Thymus (tissue), 11 donors: ENCODE results near the gene ANXA5. TPM values are rescaled to one million over a fixed set of nuclear protein-coding genes. Genes with fewer than 3 reads are reported as not detected.
"Not testable (repeated sequence)": the region's sequence is repeated elsewhere in the genome, so short reads cannot be mapped to it uniquely, and the experiment has no call there.

Source experiments
- DNase-seq, 9 donors: peaks; one replicate each; pipeline ENCODE4 v3.0.0-alpha.2; 2013; ENCODE audit warnings: low spot score in 9 of 9, low read depth in 6 of 9, missing footprints in 1 of 9
- H3K27ac ChIP-seq, 2 donors: one replicate each; pipeline ENCODE4 v1.5.1; 2013; ENCODE audit warnings: control low read depth in 1 of 2, low read depth in 1 of 2, low read length in 1 of 2, mild to moderate bottlenecking in 1 of 2, moderate library complexity in 1 of 2
- H3K27me3 ChIP-seq, 2 donors: one replicate each; pipeline ENCODE4 v1.5.1; 2013; ENCODE audit warnings: low read length in 1 of 2; ENCODE audit not compliant: control insufficient read depth in 2 of 2, insufficient read depth in 1 of 2
- H3K36me3 ChIP-seq, 2 donors: one replicate each; pipeline ENCODE4 v1.5.1; 2013; ENCODE audit warnings: low read length in 1 of 2, mild to moderate bottlenecking in 1 of 2, moderate library complexity in 1 of 2; ENCODE audit not compliant: control insufficient read depth in 2 of 2, insufficient read depth in 2 of 2
- H3K4me1 ChIP-seq, 2 donors: one replicate each; pipeline ENCODE4 v1.5.1; 2013; ENCODE audit warnings: low read length in 2 of 2; ENCODE audit not compliant: control insufficient read depth in 2 of 2, insufficient read depth in 2 of 2
- H3K4me3 ChIP-seq, 2 donors: one replicate each; pipeline ENCODE4 v1.5.1; 2013; ENCODE audit warnings: low read length in 2 of 2, control low read depth in 1 of 2, mild to moderate bottlenecking in 1 of 2
- H3K9me3 ChIP-seq, 2 donors: one replicate each; pipeline ENCODE4 v1.5.1; 2013; ENCODE audit warnings: low read length in 1 of 2, mild to moderate bottlenecking in 1 of 2; ENCODE audit not compliant: control insufficient read depth in 2 of 2, insufficient read depth in 1 of 2
- WGBS: extraction: QIAGEN DNeasy Blood & Tissue Kit; methylation state at CpG from one replicate; pipeline ENCODE4 v1.1.7; 2013; 5-methylcytosine and 5-hydroxymethylcytosine counted together
- polyA plus RNA-seq: library from polyadenylated mRNA; stranded (reverse); fragments of 200-250 nt; gene quantifications from one replicate; pipeline ENCODE4 v1.2.3, GENCODE V29; 2013
- total RNA-seq: library from RNA; stranded (reverse); fragments of 120-200 nt; gene quantifications from one replicate; pipeline ENCODE4 v1.2.4, GENCODE V29; 2013
- donor health status: healthy.

ANXA5 gene
- total and polyA plus RNA-seq, 2 donors: 88.2 to 193 TPM

GRCh38 chr4:121736735-121737351 is 40.1 kb upstream of the ANXA5 start:
- peak in 2 of 9 donors; percentile 19 to 35 for DNase-seq
- Histone ChIP-seq H3K4me3 (no peak overlapping the region), H3K9me3 (no peaks in the 10 kb centered on the region), H3K36me3 (no peaks in the 10 kb centered on the region), H3K27me3 (peaks cover 0 to 6% of the 10 kb centered on the region in 2 donors), H3K4me1 (no peaks in the 10 kb centered on the region), H3K27ac (no peak overlapping the region)
- WGBS: 94% methylated on average over 5 of the region's 5 CpGs

GRCh38 chr4:121734571-121734970 is 37.8 kb upstream of the ANXA5 start:
- peaks cover 0 to 4% of the 10 kb centered on the region in 2 donors for H3K27me3 ChIP-seq
- H3K4me1 ChIP-seq: no peaks in the 10 kb centered on the region
- DNase-seq: no peak
- H3K36me3 ChIP-seq: no peaks in the 10 kb centered on the region
- H3K27ac ChIP-seq: no peak overlapping the region
- H3K4me3 ChIP-seq: no peak overlapping the region
- 96% methylated on average over 1 of the region's 1 CpG for WGBS
- no peaks in the 10 kb centered on the region for H3K9me3 ChIP-seq

DNA sequence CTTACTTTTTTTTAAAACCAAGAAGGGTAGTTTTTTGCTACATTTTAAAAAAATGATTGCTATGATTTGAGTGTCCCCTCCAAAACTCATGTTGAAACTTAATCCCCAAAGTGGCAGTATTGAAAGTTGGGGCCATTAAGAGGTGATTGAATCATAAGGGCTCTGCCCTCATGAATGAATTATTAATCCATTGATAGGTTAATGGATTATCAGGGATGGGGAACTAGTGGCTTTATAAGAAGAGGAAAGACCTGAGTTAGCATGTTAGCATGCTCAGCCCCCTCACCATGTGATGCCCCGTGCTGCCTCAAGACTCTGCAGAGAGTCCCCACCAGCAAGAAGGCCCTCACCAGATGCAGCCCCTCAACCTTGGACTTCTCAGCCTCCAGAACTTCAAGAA is 37.2 kb upstream of the ANXA5 start:
- Histone ChIP-seq H3K36me3 (no peaks in the 10 kb centered on the region), H3K4me1 (no peaks in the 10 kb centered on the region), H3K27me3 (peaks cover 0 to 4% of the 10 kb centered on the region in 2 donors), H3K9me3 (no peaks in the 10 kb centered on the region), H3K4me3 (no peak overlapping the region), H3K27ac (no peak overlapping the region)
- DNase-seq: no peak
- 90% methylated on average over 1 of the region's 1 CpG for WGBS

GRCh38 chr4:121729753-121730152 is 33.0 kb upstream of the ANXA5 start:
- H3K9me3 ChIP-seq, H3K27ac ChIP-seq, H3K4me1 ChIP-seq, DNase-seq, H3K27me3 ChIP-seq, H3K36me3 ChIP-seq, H3K4me3 ChIP-seq: not testable (repeated sequence)
- WGBS: 96% methylated on average over 2 of the region's 2 CpGs

- no peak for DNase-seq
- Histone ChIP-seq H3K4me3 (no peak overlapping the region), H3K4me1 (no peaks in the 10 kb centered on the region), H3K9me3 (no peaks in the 10 kb centered on the region), H3K27ac (no peak overlapping the region), H3K27me3 (peaks cover 0 to 2% of the 10 kb centered on the region in 2 donors), H3K36me3 (no peaks in the 10 kb centered on the region)
- 93% methylated on average over 3 of the region's 3 CpGs for WGBS
Observed at GRCh38 chr4:121728798-121729226, 32.0 kb upstream of the ANXA5 start.

DNA sequence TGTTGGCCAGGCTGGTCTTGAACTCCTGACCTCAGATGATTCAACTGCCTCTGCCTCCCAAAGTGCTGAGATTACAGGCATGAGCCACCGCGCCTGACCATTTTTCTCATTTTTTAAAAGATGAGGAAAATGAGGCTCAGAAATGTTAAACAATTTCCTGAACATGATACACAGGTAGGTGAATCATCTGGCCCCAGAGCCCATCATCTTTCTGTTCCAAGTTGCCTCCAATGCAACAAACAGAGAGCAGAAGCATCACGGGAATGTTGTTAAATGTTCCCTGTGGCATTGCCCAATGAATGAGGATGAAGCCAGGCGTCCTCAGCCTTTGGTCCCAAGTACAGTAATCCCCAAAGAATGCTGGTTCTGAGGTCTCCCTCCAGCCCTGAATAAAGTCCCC is 31.3 kb upstream of the ANXA5 start:
- H3K36me3 ChIP-seq: no peaks in the 10 kb centered on the region
- WGBS: 94% methylated on average over 4 of the region's 4 CpGs
- no peaks in the 10 kb centered on the region for H3K9me3 ChIP-seq
- no peak for DNase-seq
- H3K4me3 ChIP-seq: no peak overlapping the region
- peaks cover 0 to 2% of the 10 kb centered on the region in 2 donors for H3K27me3 ChIP-seq
- no peaks in the 10 kb centered on the region for H3K4me1 ChIP-seq
- no peak overlapping the region for H3K27ac ChIP-seq

GRCh38 chr4:121726642-121727268 is 30.0 kb upstream of the ANXA5 start:
- H3K36me3 ChIP-seq: no peaks in the 10 kb centered on the region
- DNase-seq: peak in 6 of 9 donors; percentile 6 to 52 (median 12)
- no peak overlapping the region for H3K4me3 ChIP-seq
- H3K9me3 ChIP-seq: no peaks in the 10 kb centered on the region
- no peak overlapping the region for H3K27ac ChIP-seq
- WGBS: 53% methylated on average over 3 of the region's 3 CpGs
- H3K4me1 ChIP-seq: no peaks in the 10 kb centered on the region
- peaks cover 0 to 2% of the 10 kb centered on the region in 2 donors for H3K27me3 ChIP-seq

DNA sequence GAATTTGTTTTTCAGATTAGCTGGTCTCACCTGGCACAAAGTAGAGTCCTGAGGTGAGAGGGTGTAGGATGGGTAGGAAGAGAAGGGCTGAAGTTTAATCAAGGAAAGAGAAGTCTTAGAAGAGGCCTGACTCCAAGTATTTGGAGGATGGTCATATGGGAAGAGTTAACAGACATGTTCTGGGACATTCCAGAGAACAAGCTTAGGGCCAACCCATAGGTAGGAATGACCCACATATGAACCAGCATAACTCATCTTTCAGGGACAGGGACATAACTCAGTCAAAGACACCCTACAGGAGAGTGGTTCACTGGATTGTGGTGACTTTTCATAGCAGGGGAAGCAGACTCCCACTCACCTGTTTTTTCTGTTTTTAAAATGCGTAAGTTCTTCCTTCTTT is 27.9 kb upstream of the ANXA5 start:
- 95% methylated on average over 1 of the region's 1 CpG for WGBS
- no peak overlapping the region for H3K27ac ChIP-seq
- no peak for DNase-seq
- H3K36me3 ChIP-seq: no peaks in the 10 kb centered on the region
- no peak overlapping the region for H3K4me3 ChIP-seq
- H3K9me3 ChIP-seq: no peaks in the 10 kb centered on the region
- H3K4me1 ChIP-seq: no peaks in the 10 kb centered on the region
- peaks cover 0 to 2% of the 10 kb centered on the region in 2 donors for H3K27me3 ChIP-seq

DNA sequence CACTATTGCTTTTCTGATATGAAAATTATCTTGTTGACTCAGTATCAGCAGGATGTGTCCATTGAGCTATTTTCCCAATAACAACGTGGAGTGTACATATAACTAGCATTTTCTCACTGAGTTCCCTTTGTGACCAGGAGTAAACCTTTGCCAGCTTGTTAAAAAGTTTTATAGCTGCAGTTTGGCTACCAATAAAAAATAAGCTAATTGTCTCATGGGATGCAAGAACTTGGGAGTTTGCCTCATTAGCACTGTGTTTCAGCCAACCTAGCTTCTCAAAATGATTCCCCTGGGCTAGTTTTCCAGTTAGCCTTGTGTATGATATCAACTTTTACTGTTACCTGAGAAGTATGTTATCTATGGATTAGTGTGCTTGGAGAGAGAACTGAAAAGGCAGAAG is 24.9 kb upstream of the ANXA5 start:
- H3K36me3 ChIP-seq: no peaks in the 10 kb centered on the region
- no peak overlapping the region for H3K27ac ChIP-seq
- no peak overlapping the region for H3K4me3 ChIP-seq
- no peaks in the 10 kb centered on the region for H3K4me1 ChIP-seq
- 91% methylated on average over 1 of the region's 1 CpG for WGBS
- no peak for DNase-seq
- no peaks in the 10 kb centered on the region for H3K9me3 ChIP-seq
- H3K27me3 ChIP-seq: peaks cover 0 to 2% of the 10 kb centered on the region in 2 donors
